C4-2B (cell line): ENCODE measurements around the gene CX3CL1.
"Not testable (repeated sequence)": the region's sequence is repeated elsewhere in the genome, so short reads cannot be mapped to it uniquely, and the experiment has no call there.

Experiments used
- CTCF ChIP-seq: fragments of 450-650 bp; conservative IDR thresholded peaks from 2 replicates; pipeline ENCODE4 v1.5.1; 2017; ENCODE audit warnings: mild to moderate bottlenecking
- ZFX ChIP-seq: fragments of 450-650 bp; IDR thresholded peaks from 2 replicates; pipeline ENCODE4 v1.6.1; 2017

GRCh38 chr16:57344094-57344493 lies 28.2 kb upstream of the CX3CL1 start:
- TF ChIP-seq CTCF, ZFX: not testable (repeated sequence)
